ENCODE results near the gene CHIC2. TPM values are rescaled to one million over a fixed set of nuclear protein-coding genes. Genes with fewer than 3 reads are reported as not detected.

The CHIC2 gene
- total and polyA plus RNA-seq, 2 donors (not counting 1 experiment from before 2014, with no cell fraction given), result 39.4 to 52.0 TPM

GRCh38 chr4:54095110-54095825, 30.9 kb upstream of the CHIC2 start:
- no peak for DNase-seq (ENCODE audit: low read depth in 2 of 2)
- peaks cover 17% of the 10 kb centered on the region for H3K27me3 ChIP-seq (ENCODE audit: control insufficient read depth, insufficient read depth, low read length)
- TF ChIP-seq, protein P1, sequence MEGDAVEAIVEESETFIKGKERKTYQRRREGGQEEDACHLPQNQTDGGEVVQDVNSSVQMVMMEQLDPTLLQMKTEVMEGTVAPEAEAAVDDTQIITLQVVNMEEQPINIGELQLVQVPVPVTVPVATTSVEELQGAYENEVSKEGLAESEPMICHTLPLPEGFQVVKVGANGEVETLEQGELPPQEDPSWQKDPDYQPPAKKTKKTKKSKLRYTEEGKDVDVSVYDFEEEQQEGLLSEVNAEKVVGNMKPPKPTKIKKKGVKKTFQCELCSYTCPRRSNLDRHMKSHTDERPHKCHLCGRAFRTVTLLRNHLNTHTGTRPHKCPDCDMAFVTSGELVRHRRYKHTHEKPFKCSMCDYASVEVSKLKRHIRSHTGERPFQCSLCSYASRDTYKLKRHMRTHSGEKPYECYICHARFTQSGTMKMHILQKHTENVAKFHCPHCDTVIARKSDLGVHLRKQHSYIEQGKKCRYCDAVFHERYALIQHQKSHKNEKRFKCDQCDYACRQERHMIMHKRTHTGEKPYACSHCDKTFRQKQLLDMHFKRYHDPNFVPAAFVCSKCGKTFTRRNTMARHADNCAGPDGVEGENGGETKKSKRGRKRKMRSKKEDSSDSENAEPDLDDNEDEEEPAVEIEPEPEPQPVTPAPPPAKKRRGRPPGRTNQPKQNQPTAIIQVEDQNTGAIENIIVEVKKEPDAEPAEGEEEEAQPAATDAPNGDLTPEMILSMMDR (conservative IDR thresholded peaks at IDR 0.05 in 1 of 2, IDR thresholded peaks at IDR 0.05 in 1 of 2; ENCODE audit: low read depth in 1 of 2, low read length in 2 of 2), result no peak
- no peak for TF ChIP-seq EZH2 (IDR thresholded peaks at IDR 0.05; ENCODE audit: low read length, missing control alignments)
- no peak overlapping the region for H2AFZ ChIP-seq (ENCODE audit: low read length)
- H3K9me3 ChIP-seq (ENCODE audit: control insufficient read depth, insufficient read depth, low read depth, low read length), result no peaks in the 10 kb centered on the region
- H3K36me3 ChIP-seq (ENCODE audit: control insufficient read depth, insufficient read depth, low read length), result no peaks in the 10 kb centered on the region
- peaks cover 12% of the 10 kb centered on the region for H3K4me1 ChIP-seq (ENCODE audit: control insufficient read depth, extremely low read depth, insufficient read depth, low read length)
- H3K79me2 ChIP-seq (ENCODE audit: control insufficient read depth, insufficient read depth, low read length), result no peaks in the 10 kb centered on the region
- H3K4me2 ChIP-seq (ENCODE audit: extremely low read depth, insufficient read depth, low read length), result no peak overlapping the region
- H4K20me1 ChIP-seq (ENCODE audit: control insufficient read depth, extremely low read depth, insufficient read depth, low read length), result no peaks in the 10 kb centered on the region
- H3K4me3 ChIP-seq (replicated peaks in 1 of 4; ENCODE audit: control extremely low read depth in 1 of 4, insufficient read depth in 1 of 4, low read depth in 3 of 4, low read length in 4 of 4), result no peak overlapping the region
- H3K27ac ChIP-seq (ENCODE audit: insufficient read depth, low read length), result no peak overlapping the region
- no peak overlapping the region for H3K9ac ChIP-seq (ENCODE audit: insufficient read depth, low read length)

- H3K4me2 ChIP-seq (ENCODE audit: extremely low read depth, insufficient read depth, low read length), result no peak overlapping the region
- H3K9me3 ChIP-seq (ENCODE audit: control insufficient read depth, insufficient read depth, low read depth, low read length), result no peaks in the 10 kb centered on the region
- no peak overlapping the region for H3K27ac ChIP-seq (ENCODE audit: insufficient read depth, low read length)
- peaks cover 15% of the 10 kb centered on the region for H3K27me3 ChIP-seq (ENCODE audit: control insufficient read depth, insufficient read depth, low read length)
- no peak overlapping the region for H2AFZ ChIP-seq (ENCODE audit: low read length)
- no peaks in the 10 kb centered on the region for H4K20me1 ChIP-seq (ENCODE audit: control insufficient read depth, extremely low read depth, insufficient read depth, low read length)
- no peaks in the 10 kb centered on the region for H3K79me2 ChIP-seq (ENCODE audit: control insufficient read depth, insufficient read depth, low read length)
- DNase-seq (ENCODE audit: low read depth in 2 of 2), result peak in 1 of 2 donors; percentile 50
- H3K9ac ChIP-seq (ENCODE audit: insufficient read depth, low read length), result no peak overlapping the region
- peaks cover 8% of the 10 kb centered on the region for H3K4me1 ChIP-seq (ENCODE audit: control insufficient read depth, extremely low read depth, insufficient read depth, low read length)
- TF ChIP-seq, protein P1 (conservative IDR thresholded peaks at IDR 0.05 in 1 of 2, IDR thresholded peaks at IDR 0.05 in 1 of 2; ENCODE audit: low read depth in 1 of 2, low read length in 2 of 2), result no peak
- no peak for TF ChIP-seq EZH2 (IDR thresholded peaks at IDR 0.05; ENCODE audit: low read length, missing control alignments)
- no peak overlapping the region for H3K4me3 ChIP-seq (replicated peaks in 1 of 4; ENCODE audit: control extremely low read depth in 1 of 4, insufficient read depth in 1 of 4, low read depth in 3 of 4, low read length in 4 of 4)
- H3K36me3 ChIP-seq (ENCODE audit: control insufficient read depth, insufficient read depth, low read length), result no peaks in the 10 kb centered on the region
These were observed 30.0 kb upstream of the CHIC2 start for GRCh38 chr4:54094451-54094850.

- no peaks in the 10 kb centered on the region for H3K79me2 ChIP-seq (ENCODE audit: control insufficient read depth, insufficient read depth, low read length)
- H3K4me3 ChIP-seq (replicated peaks in 1 of 4; ENCODE audit: control extremely low read depth in 1 of 4, insufficient read depth in 1 of 4, low read depth in 3 of 4, low read length in 4 of 4), result no peak overlapping the region
- no peak overlapping the region for H3K27ac ChIP-seq (ENCODE audit: insufficient read depth, low read length)
- no peak overlapping the region for H3K9ac ChIP-seq (ENCODE audit: insufficient read depth, low read length)
- no peaks in the 10 kb centered on the region for H3K36me3 ChIP-seq (ENCODE audit: control insufficient read depth, insufficient read depth, low read length)
- no peaks in the 10 kb centered on the region for H4K20me1 ChIP-seq (ENCODE audit: control insufficient read depth, extremely low read depth, insufficient read depth, low read length)
- no peaks in the 10 kb centered on the region for H3K9me3 ChIP-seq (ENCODE audit: control insufficient read depth, insufficient read depth, low read depth, low read length)
- H3K4me1 ChIP-seq (ENCODE audit: control insufficient read depth, extremely low read depth, insufficient read depth, low read length), result peaks cover 6% of the 10 kb centered on the region
- H3K4me2 ChIP-seq (ENCODE audit: extremely low read depth, insufficient read depth, low read length), result no peak overlapping the region
- no peak overlapping the region for H2AFZ ChIP-seq (ENCODE audit: low read length)
- H3K27me3 ChIP-seq (ENCODE audit: control insufficient read depth, insufficient read depth, low read length), result peaks cover 10% of the 10 kb centered on the region
- TF ChIP-seq, protein P1 (conservative IDR thresholded peaks at IDR 0.05 in 1 of 2, IDR thresholded peaks at IDR 0.05 in 1 of 2; ENCODE audit: low read depth in 1 of 2, low read length in 2 of 2), result no peak
- no peak for TF ChIP-seq EZH2 (IDR thresholded peaks at IDR 0.05; ENCODE audit: low read length, missing control alignments)
- no peak for DNase-seq (ENCODE audit: low read depth in 2 of 2)
These were observed 29.2 kb upstream of the CHIC2 start for GRCh38 chr4:54093324-54094240.

All from fibroblast of lung (primary cell).